HL-60 (cell line): ENCODE data around the gene POLDIP3.

Source experiments
- DNase-seq, 2 experiments: peaks; one replicate each; pipeline ENCODE4 v3.0.0-alpha.2; 2010 to 2020; ENCODE audit warnings: low read depth in 1 of 2, low spot score in 1 of 2
- H3K27ac ChIP-seq: fragments of 250-450 bp; sonication (Bioruptor Pico); replicated peaks from 2 replicates; pipeline ENCODE4 v1.5.1; 2020; ENCODE audit warnings: mild to moderate bottlenecking, moderate library complexity
- H3K27me3 ChIP-seq: fragments of 250-450 bp; sonication (Bioruptor Pico); 2 replicates; pipeline ENCODE4 v1.5.1; 2021; ENCODE audit warnings: mild to moderate bottlenecking, moderate library complexity; ENCODE audit not compliant: insufficient read depth, poor library complexity, severe bottlenecking
- H3K4me3 ChIP-seq: replicated peaks from 2 replicates; pipeline ENCODE4 v1.5.1; 2011; ENCODE audit warnings: mild to moderate bottlenecking, control low read depth, low read length; ENCODE audit not compliant: insufficient read depth
- CTCF ChIP-seq: IDR thresholded peaks from one replicate; pipeline ENCODE4 v1.5.1; 2011; ENCODE audit warnings: low read length, control low read depth, inconsistent platforms; ENCODE audit not compliant: insufficient read depth
- GABPA ChIP-seq: IDR thresholded peaks from 2 replicates; pipeline ENCODE4 v1.6.1; 2012; ENCODE audit warnings: low read depth
- POLR2AphosphoS5 ChIP-seq: IDR thresholded peaks from 2 replicates; pipeline ENCODE4 v1.6.1; 2012; ENCODE audit warnings: low read depth
- REST ChIP-seq: IDR thresholded peaks from 2 replicates; pipeline ENCODE4 v1.6.1; 2012; ENCODE audit warnings: low read depth; ENCODE audit not compliant: insufficient replicate concordance
- SPI1 ChIP-seq: IDR thresholded peaks from 2 replicates; pipeline ENCODE4 v1.6.1; 2012; ENCODE audit warnings: low read depth, mild to moderate bottlenecking, borderline replicate concordance

The POLDIP3 gene

DNA sequence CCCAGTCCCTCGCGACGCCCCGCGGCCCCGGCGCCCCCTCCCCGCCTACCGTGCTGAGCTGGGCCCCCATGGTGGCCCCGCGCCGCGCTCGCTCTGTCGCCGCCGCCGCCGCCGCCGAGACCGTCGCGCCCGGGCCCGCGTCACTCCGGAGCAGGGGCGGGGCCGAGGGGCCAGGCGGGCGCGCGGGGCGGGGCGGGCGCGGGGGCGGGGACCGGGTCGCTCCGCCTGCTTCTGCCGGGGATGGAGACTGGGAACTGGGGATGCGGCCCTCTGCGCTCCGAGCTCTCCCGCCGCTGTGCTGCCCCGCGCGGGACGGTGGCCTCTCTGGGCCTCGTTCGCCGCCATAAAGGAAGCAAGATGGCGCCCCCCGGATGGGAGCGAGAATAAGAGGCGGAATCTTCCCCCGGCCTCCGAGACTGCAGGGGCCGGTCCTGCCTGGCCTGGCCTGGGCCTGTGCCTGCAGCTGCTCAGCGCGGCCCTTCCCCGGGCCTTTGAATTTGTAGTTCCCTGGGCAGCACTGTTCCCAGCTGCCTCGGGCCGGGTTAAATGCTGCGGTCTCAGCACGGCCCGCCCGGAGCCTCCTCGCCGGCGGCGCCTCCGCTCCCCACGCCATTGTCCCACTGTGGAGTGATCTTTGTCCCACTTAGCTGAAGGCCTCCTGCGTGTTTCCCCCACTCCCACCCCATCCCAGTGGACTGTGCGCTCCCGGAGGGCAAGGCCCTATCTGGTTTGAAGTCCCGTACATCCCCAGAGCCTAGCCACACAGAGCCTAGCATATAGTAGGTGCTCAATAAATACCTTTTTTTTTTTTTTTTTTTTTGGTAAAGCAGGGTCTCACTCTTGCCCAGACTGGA, 34.8 kb upstream of the POLDIP3 start, which contains the start of gene CYB5R3:
Gene CYB5R3 (minus strand): TSS at position 147 of the 854 bp plus-strand sequence. CDS start 77 bp downstream, at position 70.
- Histone ChIP-seq H3K27me3 (no peaks in the 10 kb centered on the region), H3K4me3 (peak within 1 kb of the TSS; percentile 98), H3K27ac (peak within 1 kb of the TSS; percentile 86)
- peak; percentile 79 to 84 for DNase-seq
- TF ChIP-seq REST (peak; percentile 56), SPI1 (no peak)

DNA sequence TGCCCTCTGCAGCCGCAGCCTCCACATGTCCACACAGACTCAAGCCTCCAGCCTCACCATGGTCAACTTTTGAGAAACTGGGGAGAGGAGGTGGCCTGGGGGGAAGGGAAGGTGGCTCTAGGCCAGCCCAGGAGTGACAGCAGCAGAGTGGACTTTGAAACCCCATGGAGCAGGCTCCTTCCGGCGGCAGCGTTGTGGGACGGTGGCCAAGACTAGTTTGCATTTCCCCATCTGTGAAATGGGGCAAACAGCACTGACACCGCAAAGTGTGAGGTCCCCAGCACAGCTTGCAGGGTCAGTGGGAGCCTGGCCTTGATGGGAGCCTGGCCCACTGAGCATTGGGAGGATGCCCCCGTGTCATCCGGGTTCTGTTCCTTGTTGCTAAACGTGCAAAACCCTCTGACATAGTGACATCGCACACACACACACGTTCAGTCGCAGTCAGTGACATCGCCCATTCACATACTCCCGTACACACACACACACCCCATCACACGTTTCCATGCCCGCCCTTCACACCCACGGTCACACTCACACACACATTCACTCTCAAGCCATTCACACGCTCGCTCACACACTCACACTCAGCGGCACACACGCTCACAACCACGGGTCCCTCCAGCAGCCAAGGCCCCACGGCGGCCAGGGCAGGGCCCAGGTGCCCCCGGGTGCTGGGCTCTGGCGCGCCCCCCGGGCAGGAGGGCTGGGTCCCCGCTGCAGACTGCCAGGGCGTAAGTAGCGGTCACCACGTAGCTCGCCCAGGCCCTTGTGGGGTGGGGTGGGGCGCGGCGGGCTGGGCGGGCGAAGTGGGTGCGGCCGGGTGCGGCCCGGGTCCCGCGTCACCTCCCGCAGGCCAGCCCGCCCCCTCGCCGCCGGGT, 33.9 kb upstream of the POLDIP3 start:
- H3K27me3 ChIP-seq: no peaks in the 10 kb centered on the region
- peak overlapping the region; percentile 98 for H3K4me3 ChIP-seq
- TF ChIP-seq GABPA: no peak
- peak; percentile 35; the same call in 1 of the 2 replicates for TF ChIP-seq POLR2AphosphoS5
- peak; percentile 26 to 47 for DNase-seq
- H3K27ac ChIP-seq: peak overlapping the region; percentile 59

DNA sequence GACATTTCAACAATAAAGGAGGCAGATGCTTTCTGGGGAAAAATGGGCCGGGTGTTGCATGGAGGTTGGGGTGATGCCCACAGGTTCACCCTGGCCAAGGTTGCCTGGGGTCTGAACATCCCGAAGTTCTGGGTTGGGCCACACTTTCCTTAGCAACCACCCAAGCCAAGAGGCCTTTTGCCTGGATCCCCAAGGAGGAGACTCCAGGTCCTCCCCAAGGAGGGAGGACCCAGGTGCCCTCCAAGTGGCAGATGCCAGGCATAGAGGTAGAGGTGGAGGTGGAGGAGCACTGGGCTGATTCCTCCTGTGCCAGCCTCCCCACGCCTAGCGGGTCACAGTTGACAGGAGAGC, 33.3 kb upstream of the POLDIP3 start:
- Histone ChIP-seq H3K27ac (no peak overlapping the region), H3K27me3 (no peaks in the 10 kb centered on the region), H3K4me3 (peak overlapping the region; percentile 98)
- TF ChIP-seq GABPA (no peak), REST (no peak), SPI1 (no peak)
- DNase-seq: no peak

DNA sequence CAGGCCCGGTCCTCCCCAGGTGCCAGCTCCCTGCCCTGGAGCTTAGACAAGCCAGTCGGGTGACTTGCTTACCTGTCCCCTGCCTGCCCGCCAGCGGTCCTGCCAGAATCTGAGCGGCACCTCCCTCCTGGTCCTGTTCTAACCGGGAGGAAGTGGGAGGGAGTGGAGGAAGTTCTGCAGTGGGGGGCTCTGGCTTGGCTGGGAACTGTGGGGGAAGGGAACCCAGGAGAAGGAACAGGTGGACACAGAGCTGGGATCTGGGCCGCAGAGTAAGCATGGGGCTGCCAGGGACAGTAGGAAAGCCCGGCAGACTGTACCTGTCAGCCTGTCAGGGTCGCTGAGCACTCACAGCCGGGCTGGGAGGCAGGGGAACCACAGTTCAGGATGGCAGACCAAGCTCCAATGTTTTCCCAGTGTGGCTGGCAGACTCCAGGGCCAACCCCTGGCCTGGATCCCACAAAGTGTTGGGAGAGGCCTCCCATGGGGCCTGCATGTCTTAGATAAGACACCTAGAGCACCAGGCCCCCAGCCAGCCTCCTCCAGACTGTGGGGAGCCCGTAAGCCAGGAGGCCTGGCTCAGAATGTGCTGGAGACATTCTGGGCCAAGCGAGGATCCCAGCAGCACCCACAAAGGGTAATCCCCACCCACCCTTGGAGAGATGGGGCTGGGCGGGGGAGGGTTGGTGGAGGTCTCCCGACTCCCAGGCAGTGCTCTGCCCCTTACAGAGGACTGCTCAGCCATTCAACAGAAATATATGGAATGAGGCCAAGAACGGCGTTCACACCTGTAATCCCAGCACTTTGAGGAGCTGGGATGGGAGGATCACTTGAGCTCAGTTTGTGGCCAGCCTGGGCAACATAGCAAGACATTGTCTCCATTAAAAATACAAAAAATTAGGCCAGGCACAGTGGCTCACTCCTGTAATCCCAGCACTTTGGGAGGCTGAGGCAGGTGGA, 32.2 kb upstream of the POLDIP3 start:
- no peak overlapping the region for H3K4me3 ChIP-seq
- no peak for DNase-seq
- no peak for TF ChIP-seq CTCF
- TF ChIP-seq POLR2AphosphoS5: no peak
- TF ChIP-seq GABPA: no peak
- no peak for TF ChIP-seq REST
- no peak for TF ChIP-seq SPI1
- H3K27me3 ChIP-seq: no peaks in the 10 kb centered on the region
- H3K27ac ChIP-seq: no peak overlapping the region
